HepG2 (cell line): ENCODE measurements around the gene MT1M. TPM values are rescaled to one million over a fixed set of nuclear protein-coding genes. Genes with fewer than 3 reads are reported as not detected.

ENCODE experiments used
- CBFB ChIP-seq: sonication (generic); formaldehyde crosslinking; IDR thresholded peaks from 2 replicates; pipeline ENCODE4 v1.4.0; 2020; ENCODE audit warnings: missing genetic modification reagents
- CENPT ChIP-seq: sonication (generic); formaldehyde crosslinking; IDR thresholded peaks from 2 replicates; pipeline ENCODE4 v1.8.0; 2022; ENCODE audit warnings: low read depth, mild to moderate bottlenecking, moderate library complexity, missing genetic modification reagents
- EED ChIP-seq: sonication (generic); formaldehyde crosslinking; IDR thresholded peaks from 2 replicates; pipeline ENCODE4 v1.5.0; 2020; ENCODE audit warnings: mild to moderate bottlenecking, missing genetic modification reagents
- HNRNPLL ChIP-seq: fragments of 200-400 bp; formaldehyde crosslinking; IDR thresholded peaks from 2 replicates; pipeline ENCODE4 v1.6.1; 2017; ENCODE audit warnings: mild to moderate bottlenecking, low read depth, low read length; ENCODE audit not compliant: poor library complexity, severe bottlenecking
- KAT8 ChIP-seq: IDR thresholded peaks from 2 replicates; pipeline ENCODE4 v1.6.1; 2016; ENCODE audit warnings: missing genetic modification reagents, missing compliant biosample characterization
- NFYB ChIP-seq: sonication (generic); formaldehyde crosslinking; IDR thresholded peaks from 2 replicates; pipeline ENCODE4 v1.4.0; 2020; ENCODE audit warnings: missing genetic modification reagents
- PHF8 ChIP-seq: sonication (generic); formaldehyde crosslinking; IDR thresholded peaks from 2 replicates; pipeline ENCODE4 v1.5.0; 2020; ENCODE audit warnings: missing genetic modification reagents
- SAP130 ChIP-seq: IDR thresholded peaks from 2 replicates; pipeline ENCODE4 v1.6.1; 2016; ENCODE audit warnings: low read depth
- TAF15 ChIP-seq: fragments of 200-400 bp; formaldehyde crosslinking; IDR thresholded peaks from one replicate; pipeline ENCODE4 v1.6.1; 2018; ENCODE audit warnings: mild to moderate bottlenecking, low read depth, low read length; ENCODE audit not compliant: poor library complexity, severe bottlenecking
- ZBTB46 ChIP-seq: sonication (generic); formaldehyde crosslinking; IDR thresholded peaks from 2 replicates; pipeline ENCODE4 v1.4.0; 2020; ENCODE audit warnings: mild to moderate bottlenecking, missing genetic modification reagents, borderline replicate concordance
- ZNF142 ChIP-seq: sonication (generic); formaldehyde crosslinking; IDR thresholded peaks from 2 replicates; pipeline ENCODE4 v1.4.0; 2020; ENCODE audit warnings: missing genetic modification reagents
- ZNF354B ChIP-seq: sonication (generic); formaldehyde crosslinking; IDR thresholded peaks from 2 replicates; pipeline ENCODE4 v1.8.0; 2022; ENCODE audit warnings: mild to moderate bottlenecking, missing genetic modification reagents
- ZNF383 ChIP-seq: sonication (generic); formaldehyde crosslinking; IDR thresholded peaks from 2 replicates; pipeline ENCODE4 v1.4.0; 2020; ENCODE audit warnings: missing genetic modification reagents, mild to moderate bottlenecking, borderline replicate concordance
- ZNF546 ChIP-seq: sonication (generic); formaldehyde crosslinking; conservative IDR thresholded peaks from 2 replicates; pipeline ENCODE4 v1.8.1; 2023; ENCODE audit warnings: mild to moderate bottlenecking, missing genetic modification reagents
- ZNF570 ChIP-seq: sonication (generic); formaldehyde crosslinking; IDR thresholded peaks from 2 replicates; pipeline ENCODE4 v1.4.0; 2020; ENCODE audit warnings: mild to moderate bottlenecking, missing genetic modification reagents, borderline replicate concordance
- ZNF75D ChIP-seq: sonication (generic); formaldehyde crosslinking; IDR thresholded peaks from 2 replicates; pipeline ENCODE4 v1.8.1; 2023; ENCODE audit warnings: missing genetic modification reagents, mild to moderate bottlenecking, borderline replicate concordance
- polyA plus RNA-seq, 8 experiments: library from polyadenylated mRNA; depleted of rRNA in 3 of 8; stranded (reverse) in 7 of 8; unstranded in 1 of 8; fragments of >200 nt; fragmentation: Illumina TruSeq in 4 of 8; extraction: Trizol in 4 of 8; gene quantifications; 2 replicates each; pipeline versions ENCODE4 v1.2.1 to v1.2.3, GENCODE V29; 2011 to 2016; ENCODE audit warnings: low read depth in 4 of 8, missing spikeins in 1 of 8, mixed read lengths in 1 of 8; ENCODE audit not compliant: insufficient read depth in 1 of 8
- total RNA-seq, 5 experiments: library from RNA; depleted of rRNA; stranded (reverse); fragments of >200 nt; fragmentation: Illumina TruSeq; extraction: Trizol; gene quantifications; 2 replicates each; pipeline ENCODE4 v1.2.3, GENCODE V29; 2016; ENCODE audit warnings: low read depth in 1 of 5

Gene MT1M
- total and polyA plus RNA-seq, 2 of the 13 experiments (the other 11 are each of a cell fraction or from before 2014, with no cell fraction given), result 4.6 TPM; not detected in 1

- TF ChIP-seq ZNF570 (no peak), ZNF75D (no peak), ZNF142 (no peak), EED (CRISPR knock-in tag) (no peak), ZNF354B (0 out of 2 replicates have a peak, but pooled peaks have one; percentile 25), SAP130 (CRISPR knock-in tag) (peak; percentile 35; the same call in 1 of the 2 replicates), ZBTB46 (CRISPR knock-in tag) (no peak), CENPT (CRISPR knock-in tag) (no peak), ZNF383 (CRISPR knock-in tag) (no peak), CBFB (CRISPR knock-in tag) (no peak), KAT8 (CRISPR knock-in tag) (no peak), TAF15 (no peak), HNRNPLL (peak; percentile 84), PHF8 (CRISPR knock-in tag) (no peak), NFYB (no peak), ZNF546 (CRISPR knock-in tag) (0 out of 2 replicates have a peak, but pooled peaks have one; percentile 44)
Measured at GRCh38 chr16:56637814-56638750, 5.6 kb downstream of the MT1M start, which contains the start of gene MT1A (continued).
